Measurements from ENCODE around the gene LBX2. TPM values are rescaled to one million over a fixed set of nuclear protein-coding genes. Genes with fewer than 3 reads are reported as not detected.

Gene LBX2
- total and polyA plus RNA-seq, 2 of the 4 experiments (the other 2 are of a cell fraction): 0.18 to 0.62 TPM

- Histone ChIP-seq H2AK9ac (replicated peaks; ENCODE audit: low read depth, low read length, poor library complexity) (no peak overlapping the region), H2BK120ac (ENCODE audit: low read depth, low read length) (no peak overlapping the region), H3K23ac (ENCODE audit: low read depth, low read length) (no peak overlapping the region), H4K8ac (ENCODE audit: low read depth in 2 of 2, low read length in 2 of 2) (no peak overlapping the region), H3K9me1 (ENCODE audit: insufficient read depth, low read length) (peaks cover 9% of the 10 kb centered on the region), H3K9ac (ENCODE audit: low read depth, low read length) (no peak overlapping the region), H4K20me1 (ENCODE audit: insufficient read depth, low read length) (peaks cover 13% of the 10 kb centered on the region), H3K14ac (replicated peaks; ENCODE audit: low read depth, low read length) (no peak overlapping the region), H3K9me3 (ENCODE audit: control insufficient read depth, insufficient read depth, low read length) (no peaks in the 10 kb centered on the region), H2BK15ac (ENCODE audit: low read depth, low read length) (no peak overlapping the region), H3K56ac (ENCODE audit: extremely low read depth, insufficient read depth, low read length) (no peak overlapping the region), H3K18ac (ENCODE audit: low read depth, low read length) (no peak overlapping the region), H3K4me3 (ENCODE audit: insufficient read depth, low read depth, low read length) (no peak overlapping the region), H4K91ac (ENCODE audit: insufficient read depth, low read depth, low read length) (no peak overlapping the region), H2BK5ac (ENCODE audit: low read depth, low read length, poor library complexity, severe bottlenecking) (no peak overlapping the region), H3K4me1 (ENCODE audit: control insufficient read depth, insufficient read depth, low read length) (peaks cover 5% of the 10 kb centered on the region), H3K36me3 (ENCODE audit: control insufficient read depth, insufficient read depth, low read length) (peaks cover 27% of the 10 kb centered on the region), H4K5ac (ENCODE audit: low read depth, low read length) (no peak overlapping the region), H2AFZ (replicated peaks; ENCODE audit: low read length, poor library complexity) (no peak overlapping the region), H3K4ac (ENCODE audit: low read depth, low read length) (no peak overlapping the region), H3K4me2 (ENCODE audit: low read depth, low read length) (no peak overlapping the region), H3K27ac (ENCODE audit: insufficient read depth, low read length) (no peak overlapping the region), H2BK20ac (ENCODE audit: low read depth, low read length) (no peak overlapping the region), H2AK5ac (ENCODE audit: low read depth, low read length) (no peak overlapping the region), H3K79me1 (ENCODE audit: low read depth in 1 of 2, low read length in 2 of 2) (peaks cover 16 to 34% of the 10 kb centered on the region in 2 experiments; a peak in 2 of 4 replicates), H3K27me3 (ENCODE audit: control insufficient read depth, insufficient read depth, low read length) (peaks cover 22% of the 10 kb centered on the region)
- 96% methylated on average over 4 of the region's 10 CpGs; no CpG with 5 or more reads in 1 of the 2 experiments for WGBS, 2 experiments (ENCODE audit: extremely low coverage in 2 of 2, insufficient read length in 1 of 2)
- intact Hi-C loops (cut with micrococcal nuclease) (no loop called here), dilution Hi-C loops (cut with HindIII; ENCODE audit: low sequenced_read_pairs, unreplicated experiment) (no loop called here), in situ Hi-C loops (cut with MboI; ENCODE audit: low sequenced_read_pairs) (no loop called here)
- CTCF ChIA-PET: no interaction called here
- no TSS peak for BruUV-seq (replicated peaks)
- TF ChIP-seq RFX5 (IDR thresholded peaks at IDR 0.05; ENCODE audit: low read depth, low read length) (no peak), RCOR1 (IDR thresholded peaks at IDR 0.05; ENCODE audit: insufficient replicate concordance, low read length) (no peak), CHD1 (IDR thresholded peaks at IDR 0.05; ENCODE audit: low read depth, low read length) (no peak), FOS (IDR thresholded peaks at IDR 0.05; ENCODE audit: low read depth, low read length) (no peak), SMC3 (IDR thresholded peaks at IDR 0.05; ENCODE audit: low read depth, low read length) (no peak), MAFK (IDR thresholded peaks at IDR 0.05; ENCODE audit: low read depth, low read length) (no peak), RAD21 (IDR thresholded peaks at IDR 0.05; ENCODE audit: low read length) (no peak), POLR2A (IDR thresholded peaks at IDR 0.05; ENCODE audit: low read depth, low read length) (no peak), BHLHE40 (IDR thresholded peaks at IDR 0.05; ENCODE audit: low read depth, low read length) (no peak), MAZ (IDR thresholded peaks at IDR 0.05; ENCODE audit: borderline replicate concordance, low read depth, low read length) (no peak), USF2 (IDR thresholded peaks at IDR 0.05; ENCODE audit: low read depth, low read length) (no peak), ELK1 (IDR thresholded peaks at IDR 0.05; ENCODE audit: borderline replicate concordance, low read depth, low read length) (no peak), CTCF (conservative IDR thresholded peaks at IDR 0.05; ENCODE audit: low read depth, low read length) (no peak), MXI1 (IDR thresholded peaks at IDR 0.05; ENCODE audit: borderline replicate concordance, low read depth, low read length) (no peak), CEBPB (IDR thresholded peaks at IDR 0.05; ENCODE audit: low read depth, low read length) (no peak), NFE2L2 (IDR thresholded peaks at IDR 0.05; ENCODE audit: low read depth, low read length) (no peak)
- POLR2A ChIA-PET (ENCODE audit: unreplicated experiment): no interaction called here
- ATAC-seq (ENCODE audit: low read depth) (no peak), DNase-seq (no peak)
Observed at GRCh38 chr2:74524955-74525716, 25.7 kb upstream of the LBX2 start.
